Activated B cell treated with CpG ODN at 0.5 μM for 24 hours (primary cell): ENCODE measurements around the gene PRR15. TPM values are rescaled to one million over a fixed set of nuclear protein-coding genes. Genes with fewer than 3 reads are reported as not detected.
"Not testable (repeated sequence)": the region's sequence is repeated elsewhere in the genome, so short reads cannot be mapped to it uniquely, and the experiment has no call there.

ENCODE experiments used
- ATAC-seq: fragments of 200-7000 bp; cut with Tn5 transposase; one replicate; pipeline ENCODE4 v1.10.0; 2021; ENCODE audit warnings: low read depth, mild to moderate bottlenecking, moderate library complexity
- CTCF ChIA-PET: fragments of 350-600 bp; sonication (Branson Sonifier 250); formaldehyde crosslinking; loops from one replicate; lab custom pipeline; 2021; ENCODE audit warnings: antibody characterized with exemption; lab: Charles Lee
- POLR2A ChIA-PET: fragments of 350-600 bp; sonication (Branson Sonifier 250); formaldehyde crosslinking; loops from one replicate; lab custom pipeline; 2021; ENCODE audit warnings: antibody characterized with exemption; lab: Charles Lee
- DNase-seq: peaks from one replicate; pipeline ENCODE4 v3.0.0; 2022
- H3K27ac Mint-ChIP-seq: one replicate; pipeline ENCODE4 v1.8.0; 2020; ENCODE audit warnings: mixed read lengths
- H3K27me3 Mint-ChIP-seq: one replicate; pipeline ENCODE4 v1.8.0; 2021; ENCODE audit warnings: mixed read lengths
- H3K36me3 Mint-ChIP-seq: one replicate; pipeline ENCODE4 v1.8.0; 2021; ENCODE audit warnings: low read depth, mixed read lengths
- H3K4me1 Mint-ChIP-seq: one replicate; pipeline ENCODE4 v1.8.0; 2021; ENCODE audit warnings: mixed read lengths
- H3K4me3 Mint-ChIP-seq: one replicate; pipeline ENCODE4 v1.8.0; 2020; ENCODE audit warnings: mild to moderate bottlenecking, mixed read lengths
- H3K9me3 Mint-ChIP-seq: one replicate; pipeline ENCODE4 v1.8.0; 2020; ENCODE audit warnings: mixed read lengths
- intact Hi-C: fragments of 100-400 bp; cut with micrococcal nuclease; formaldehyde crosslinking; loops from one replicate; pipeline ENCODE4 v1.15.1; 2024
- total RNA-seq: library from RNA; stranded (reverse); gene quantifications from 2 replicates; pipeline ENCODE4 v1.2.3, GENCODE V29; 2022
- TF ChIP-seq, protein P1 (sequence below): fragments of 200-600 bp; IDR thresholded peaks from one replicate; pipeline ENCODE4 v1.8.0; 2022; ENCODE audit warnings: antibody characterized with exemption, mild to moderate bottlenecking

Gene PRR15, protein sequence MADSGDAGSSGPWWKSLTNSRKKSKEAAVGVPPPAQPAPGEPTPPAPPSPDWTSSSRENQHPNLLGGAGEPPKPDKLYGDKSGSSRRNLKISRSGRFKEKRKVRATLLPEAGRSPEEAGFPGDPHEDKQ
- not detected in 2 replicates for total RNA-seq

DNA sequence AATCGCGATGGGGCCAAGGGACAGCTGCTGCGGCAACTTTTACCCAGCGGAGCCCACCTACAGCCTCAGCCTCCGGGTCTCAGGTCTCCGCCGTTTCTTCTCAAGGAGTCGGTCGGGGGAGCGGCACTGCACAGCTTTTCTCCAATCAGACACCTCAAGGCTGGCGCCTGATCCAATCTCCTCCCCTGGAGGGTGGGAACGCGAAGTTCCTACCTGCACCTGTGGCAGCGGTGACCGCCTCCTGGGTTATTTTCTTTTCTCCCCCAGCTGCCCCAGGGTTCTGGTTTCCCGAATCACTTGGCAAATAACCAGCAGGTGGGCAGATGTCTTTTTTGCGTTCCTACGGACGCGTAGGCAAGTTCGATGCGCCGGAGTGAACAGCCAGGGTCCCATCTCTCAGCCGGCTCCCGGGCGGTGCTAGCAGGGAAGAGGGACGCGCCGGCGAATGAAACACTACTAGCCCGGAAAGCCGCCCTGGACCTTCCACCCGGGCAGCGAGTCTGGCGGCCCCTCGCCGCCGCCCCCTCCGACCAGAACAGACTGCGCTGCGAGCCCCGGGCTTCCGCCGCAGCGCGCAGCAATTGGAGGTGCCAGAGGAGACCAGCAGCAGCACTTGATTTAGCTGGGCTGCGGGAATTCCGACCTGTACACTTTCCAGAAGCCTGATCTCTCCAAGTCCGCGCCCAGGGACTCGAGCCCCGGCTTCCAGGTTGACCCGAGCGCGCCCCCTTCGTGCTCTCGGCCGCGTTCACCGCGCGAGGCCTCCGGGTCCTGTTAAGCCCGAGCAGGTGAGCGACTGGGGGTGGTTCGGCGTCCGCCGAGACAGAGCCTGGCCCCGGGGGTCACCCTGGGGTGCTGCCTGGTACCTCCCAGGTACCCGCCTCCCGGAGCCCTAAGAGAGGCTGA is at the start of gene PRR15:
Gene PRR15, plus strand, starts transcription at position 246 of the 906 bp plus-strand sequence. CDS start 2,495 bp downstream, outside the sequence.
- H3K36me3 Mint-ChIP-seq = no peaks in the 10 kb centered on the region
- TF ChIP-seq, protein P1, sequence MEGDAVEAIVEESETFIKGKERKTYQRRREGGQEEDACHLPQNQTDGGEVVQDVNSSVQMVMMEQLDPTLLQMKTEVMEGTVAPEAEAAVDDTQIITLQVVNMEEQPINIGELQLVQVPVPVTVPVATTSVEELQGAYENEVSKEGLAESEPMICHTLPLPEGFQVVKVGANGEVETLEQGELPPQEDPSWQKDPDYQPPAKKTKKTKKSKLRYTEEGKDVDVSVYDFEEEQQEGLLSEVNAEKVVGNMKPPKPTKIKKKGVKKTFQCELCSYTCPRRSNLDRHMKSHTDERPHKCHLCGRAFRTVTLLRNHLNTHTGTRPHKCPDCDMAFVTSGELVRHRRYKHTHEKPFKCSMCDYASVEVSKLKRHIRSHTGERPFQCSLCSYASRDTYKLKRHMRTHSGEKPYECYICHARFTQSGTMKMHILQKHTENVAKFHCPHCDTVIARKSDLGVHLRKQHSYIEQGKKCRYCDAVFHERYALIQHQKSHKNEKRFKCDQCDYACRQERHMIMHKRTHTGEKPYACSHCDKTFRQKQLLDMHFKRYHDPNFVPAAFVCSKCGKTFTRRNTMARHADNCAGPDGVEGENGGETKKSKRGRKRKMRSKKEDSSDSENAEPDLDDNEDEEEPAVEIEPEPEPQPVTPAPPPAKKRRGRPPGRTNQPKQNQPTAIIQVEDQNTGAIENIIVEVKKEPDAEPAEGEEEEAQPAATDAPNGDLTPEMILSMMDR = no peak
- no peak for ATAC-seq
- peaks cover 60% of the 10 kb centered on the region for H3K27me3 Mint-ChIP-seq
- peak within 1 kb of the TSS; percentile 68 for H3K4me3 Mint-ChIP-seq
- no peaks in the 10 kb centered on the region for H3K9me3 Mint-ChIP-seq
- intact Hi-C loops = no loop called here
- H3K4me1 Mint-ChIP-seq = peaks cover 34% of the 10 kb centered on the region
- POLR2A ChIA-PET = no interaction called here
- DNase-seq = no peak
- CTCF ChIA-PET = no interaction called here
- no peak within 1 kb of the TSS for H3K27ac Mint-ChIP-seq

DNA sequence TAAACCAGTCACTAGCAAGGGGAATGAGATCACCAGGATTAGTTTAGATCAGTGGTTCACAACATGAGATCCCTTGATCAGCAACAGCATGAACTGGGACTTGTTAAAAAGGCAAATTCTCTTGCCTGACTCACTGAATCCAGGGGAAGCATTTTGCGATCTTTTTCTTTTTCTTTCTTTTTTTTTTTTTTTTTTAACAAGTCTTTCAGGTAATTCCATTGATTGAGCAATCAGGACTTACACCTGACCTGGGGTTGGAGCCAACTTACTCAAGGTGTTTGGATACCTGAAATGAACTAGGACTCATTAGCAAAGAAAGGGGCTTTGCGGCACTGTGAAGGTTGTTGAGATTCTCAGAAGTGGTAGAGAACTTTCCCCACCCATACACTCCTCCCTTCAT is 47.1 kb upstream of the PRR15 start:
- no peak overlapping the region for H3K27ac Mint-ChIP-seq
- H3K9me3 Mint-ChIP-seq = peaks cover 4% of the 10 kb centered on the region
- intact Hi-C loops = no loop called here
- peaks cover 3% of the 10 kb centered on the region for H3K4me1 Mint-ChIP-seq
- no peaks in the 10 kb centered on the region for H3K36me3 Mint-ChIP-seq
- TF ChIP-seq, protein P1 = no peak
- peaks cover 5% of the 10 kb centered on the region for H3K27me3 Mint-ChIP-seq
- DNase-seq (no peak), ATAC-seq (no peak)
- H3K4me3 Mint-ChIP-seq = no peak overlapping the region
- POLR2A ChIA-PET = no interaction called here
- CTCF ChIA-PET = no interaction called here

DNA sequence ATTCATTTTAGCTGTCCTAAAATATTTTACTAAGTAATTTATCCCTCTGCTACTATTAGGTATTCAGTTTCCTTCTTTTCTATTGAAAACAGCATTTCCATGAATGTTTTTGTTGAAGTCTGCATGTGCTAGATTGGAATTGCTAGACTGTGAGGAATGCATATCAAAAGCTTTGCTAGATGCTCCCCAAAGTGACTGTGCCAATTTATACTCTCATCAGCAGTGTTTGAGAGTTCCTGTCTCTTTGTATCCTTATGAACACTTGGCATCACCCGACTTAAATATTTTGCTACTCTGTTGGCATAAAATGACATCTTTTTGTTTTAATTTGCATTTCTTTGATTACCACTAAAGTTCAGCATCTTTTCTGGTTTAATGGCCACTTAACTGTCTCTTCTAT is 45.0 kb upstream of the PRR15 start:
- DNase-seq (no peak), ATAC-seq (no peak)
- POLR2A ChIA-PET = no interaction called here
- Mint-ChIP-seq H3K27me3 (peaks cover 12% of the 10 kb centered on the region), H3K9me3 (peaks cover 10% of the 10 kb centered on the region), H3K4me1 (no peaks in the 10 kb centered on the region), H3K4me3 (no peak overlapping the region), H3K36me3 (no peaks in the 10 kb centered on the region), H3K27ac (no peak overlapping the region)
- CTCF ChIA-PET = no interaction called here
- intact Hi-C loops = no loop called here
- TF ChIP-seq, protein P1 = no peak

DNA sequence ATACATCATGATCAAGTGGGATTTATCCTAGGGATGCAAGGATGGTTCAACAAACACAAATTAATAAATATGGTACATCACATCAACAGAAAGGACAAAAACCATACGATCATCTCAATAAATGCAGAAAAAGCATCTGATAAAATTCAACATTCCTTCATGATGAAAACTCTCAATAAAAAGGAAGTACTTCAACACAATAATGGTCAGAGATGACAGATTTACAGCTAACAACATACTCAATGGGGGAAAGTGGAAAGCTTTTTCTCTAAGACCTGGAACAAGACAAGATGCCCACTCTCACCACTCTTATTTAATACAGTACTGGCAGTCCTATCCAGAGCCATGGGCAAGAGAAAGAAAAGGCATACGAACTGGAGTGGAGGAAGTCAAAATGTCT is 39.9 kb upstream of the PRR15 start:
- H3K27me3 Mint-ChIP-seq = peaks cover 20% of the 10 kb centered on the region
- TF ChIP-seq, protein P1 = no peak
- ChIA-PET POLR2A (no interaction called here), CTCF (no interaction called here)
- intact Hi-C loops = no loop called here
- H3K27ac Mint-ChIP-seq = no peak overlapping the region
- H3K4me1 Mint-ChIP-seq = no peaks in the 10 kb centered on the region
- no peak for ATAC-seq
- no peaks in the 10 kb centered on the region for H3K36me3 Mint-ChIP-seq
- DNase-seq = no peak
- no peak overlapping the region for H3K4me3 Mint-ChIP-seq
- H3K9me3 Mint-ChIP-seq = peaks cover 10% of the 10 kb centered on the region

DNA sequence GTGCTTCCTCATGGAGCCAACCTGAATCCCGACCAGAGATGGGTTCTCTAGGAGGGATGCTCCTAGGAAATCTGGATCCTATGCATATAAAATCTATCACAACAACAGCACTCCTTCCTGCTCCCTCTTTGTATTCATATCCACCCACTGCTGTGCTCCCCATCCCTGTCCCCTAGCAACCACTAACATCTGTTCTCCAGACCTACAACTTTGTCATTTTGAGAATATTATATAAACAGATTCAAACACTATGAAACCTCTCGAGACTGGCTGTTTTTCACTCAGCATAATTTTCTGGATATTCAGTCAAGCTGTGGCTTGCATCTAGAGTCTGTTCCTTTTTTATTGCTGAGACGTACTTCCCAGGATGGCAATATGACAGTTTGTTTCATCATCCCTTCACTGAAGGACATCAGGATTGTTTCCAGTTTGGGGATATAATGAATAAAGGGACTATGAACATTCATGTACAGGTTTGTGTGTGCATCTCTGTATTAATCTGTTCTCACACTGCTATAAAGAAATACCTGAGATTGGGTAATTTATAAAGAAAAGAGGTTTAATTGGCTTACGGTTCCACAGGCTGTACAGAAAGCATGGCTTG is 36.0 kb upstream of the PRR15 start:
- Mint-ChIP-seq H3K4me1 (no peaks in the 10 kb centered on the region), H3K36me3 (no peaks in the 10 kb centered on the region), H3K27ac (no peak overlapping the region), H3K27me3 (peaks cover 24% of the 10 kb centered on the region), H3K4me3 (no peak overlapping the region), H3K9me3 (peaks cover 3% of the 10 kb centered on the region)
- intact Hi-C loops = no loop called here
- ATAC-seq (no peak), DNase-seq (no peak)
- ChIA-PET POLR2A (no interaction called here), CTCF (no interaction called here)
- TF ChIP-seq, protein P1 = no peak

DNA sequence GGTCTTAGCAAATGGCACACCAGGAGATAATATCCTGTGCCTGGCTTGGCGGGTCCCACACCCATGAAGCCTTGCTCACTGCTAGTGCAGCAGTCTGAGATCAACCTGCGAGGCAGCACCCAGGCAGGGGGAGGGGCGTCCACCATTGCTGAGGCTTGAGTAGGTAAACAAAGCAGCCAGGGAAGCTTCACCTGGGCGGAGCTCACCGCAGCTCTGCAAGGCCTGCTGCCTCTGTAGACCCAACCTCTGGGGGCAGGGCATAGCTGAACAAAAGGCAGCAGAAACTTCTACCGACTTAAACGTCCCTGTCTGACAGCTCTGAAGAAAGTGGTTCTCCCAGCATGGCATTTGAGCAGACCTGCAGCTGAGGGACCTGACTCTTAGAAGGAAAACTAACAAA is 35.1 kb upstream of the PRR15 start:
- H3K4me3 Mint-ChIP-seq, ATAC-seq, DNase-seq, CTCF ChIA-PET, H3K27ac Mint-ChIP-seq, intact Hi-C loops, POLR2A ChIA-PET, H3K4me1 Mint-ChIP-seq, H3K9me3 Mint-ChIP-seq, H3K36me3 Mint-ChIP-seq: not testable (repeated sequence)
- peaks cover 19% of the 10 kb centered on the region for H3K27me3 Mint-ChIP-seq
